ENCODE results near the gene MALL.
"Not testable (repeated sequence)": the region's sequence is repeated elsewhere in the genome, so short reads cannot be mapped to it uniquely, and the experiment has no call there.

The MALL gene

GRCh38 chr2:110115291-110116032 is at the start of gene MALL:
Gene MALL, minus strand, starts transcription at chr2:110115822. Its CDS starts 30 bp downstream, at chr2:110115792.
- DNase-seq (ENCODE audit: low read depth, low spot score): no peak

- no peak for DNase-seq (ENCODE audit: low read depth, low spot score)
Measured at GRCh38 chr2:110157153-110157793, 41.7 kb upstream of the MALL start.

GRCh38 chr2:110154828-110155227 is 39.2 kb upstream of the MALL start:
- DNase-seq (ENCODE audit: low read depth, low spot score): not testable (repeated sequence)

GRCh38 chr2:110154188-110154587 is 38.6 kb upstream of the MALL start:
- not testable (repeated sequence) for DNase-seq (ENCODE audit: low read depth, low spot score)

- DNase-seq (ENCODE audit: low read depth, low spot score): no peak
Measured at GRCh38 chr2:110153416-110153815, 37.8 kb upstream of the MALL start.

- no peak for DNase-seq (ENCODE audit: low read depth, low spot score)
Measured at GRCh38 chr2:110152943-110153342, 37.3 kb upstream of the MALL start.

GRCh38 chr2:110149330-110150220 is 34.0 kb upstream of the MALL start:
- no peak for DNase-seq (ENCODE audit: low read depth, low spot score)

- DNase-seq (ENCODE audit: low read depth, low spot score): no peak
Measured at GRCh38 chr2:110146945-110147332, 31.3 kb upstream of the MALL start.

- DNase-seq (ENCODE audit: low read depth, low spot score): no peak
Measured at GRCh38 chr2:110146183-110146944, 30.7 kb upstream of the MALL start.

- no peak for DNase-seq (ENCODE audit: low read depth, low spot score)
Measured at GRCh38 chr2:110143982-110144381, 28.4 kb upstream of the MALL start.

GRCh38 chr2:110140401-110140800 is 24.8 kb upstream of the MALL start:
- no peak for DNase-seq (ENCODE audit: low read depth, low spot score)

GRCh38 chr2:110134025-110134424 is 18.4 kb upstream of the MALL start:
- no peak for DNase-seq (ENCODE audit: low read depth, low spot score)

GRCh38 chr2:110131166-110131565 is 15.5 kb upstream of the MALL start:
- no peak for DNase-seq (ENCODE audit: low read depth, low spot score)

GRCh38 chr2:110130757-110131156 is 15.1 kb upstream of the MALL start:
- no peak for DNase-seq (ENCODE audit: low read depth, low spot score)

GRCh38 chr2:110126906-110127305 is 11.3 kb upstream of the MALL start:
- no peak for DNase-seq (ENCODE audit: low read depth, low spot score)

- DNase-seq (ENCODE audit: low read depth, low spot score): no peak
Measured at GRCh38 chr2:110126086-110126773, 10.6 kb upstream of the MALL start.

- DNase-seq (ENCODE audit: low read depth, low spot score): no peak
Measured at GRCh38 chr2:110124939-110125691, 9.5 kb upstream of the MALL start.

- DNase-seq (ENCODE audit: low read depth, low spot score): no peak
Measured at GRCh38 chr2:110124038-110124825, 8.6 kb upstream of the MALL start.

- DNase-seq (ENCODE audit: low read depth, low spot score): no peak
Measured at GRCh38 chr2:110121592-110121991, 6.0 kb upstream of the MALL start.

- no peak for DNase-seq (ENCODE audit: low read depth, low spot score)
Measured at GRCh38 chr2:110121052-110121334, 5.4 kb upstream of the MALL start.

All from activated CD4-positive, CD25-positive, alpha-beta regulatory T cell treated with anti-CD3 and anti-CD28 coated beads, Interleukin-2, amount 50 U/mL, for 16 hours (primary cell).